ENCODE results near the gene UNC80. TPM values are rescaled to one million over a fixed set of nuclear protein-coding genes. Genes with fewer than 3 reads are reported as not detected.

Gene UNC80
- polyA plus RNA-seq, 3 donors, result under 0.01 TPM; not detected in 2

- no peaks in the 10 kb centered on the region for H3K27me3 ChIP-seq (ENCODE audit: control insufficient read depth in 2 of 2, insufficient read depth in 2 of 2, low read length in 2 of 2)
- H3K9ac ChIP-seq (ENCODE audit: insufficient read depth, low read length, poor library complexity, severe bottlenecking), result no peak overlapping the region
- no peak overlapping the region for H2AFZ ChIP-seq (ENCODE audit: insufficient read depth, low read depth, low read length, poor library complexity, severe bottlenecking)
- no peak for DNase-seq
- no peaks in the 10 kb centered on the region for H3K9me3 ChIP-seq (replicated peaks in 1 of 2; ENCODE audit: control insufficient read depth in 1 of 2, insufficient read depth in 1 of 2, low read length in 2 of 2)
- Mint-ChIP-seq H3K9me3 (no peaks in the 10 kb centered on the region), H3K4me1 (peaks cover 16% of the 10 kb centered on the region), H3K36me3 (no peaks in the 10 kb centered on the region), H3K4me3 (no peak overlapping the region), H3K27me3 (ENCODE audit: low read depth in 3 of 3) (no peaks in the 10 kb centered on the region), H3K27ac (no peak overlapping the region)
- no peaks in the 10 kb centered on the region for H4K20me1 ChIP-seq (ENCODE audit: insufficient read depth, low read length)
- H3K36me3 ChIP-seq (replicated peaks in 1 of 2; ENCODE audit: control insufficient read depth in 1 of 2, insufficient read depth in 2 of 2, low read length in 2 of 2), result no peaks in the 10 kb centered on the region
- intact Hi-C loops (cut with micrococcal nuclease), result no loop called here
- WGBS (ENCODE audit: insufficient coverage), result no CpG with 5 or more reads among the region's 2 CpGs
- no peaks in the 10 kb centered on the region for H3K79me2 ChIP-seq (ENCODE audit: insufficient read depth, low read length)
- peaks cover 14 to 17% of the 10 kb centered on the region in 2 donors for H3K4me1 ChIP-seq (ENCODE audit: control insufficient read depth in 1 of 2, insufficient read depth in 2 of 2, low read length in 2 of 2)
- H3K27ac ChIP-seq (ENCODE audit: low read depth in 1 of 2, low read length in 2 of 2), result no peak overlapping the region
- no peak for TF ChIP-seq CTCF (IDR thresholded peaks at IDR 0.05)
- no peak overlapping the region for H3K4me3 ChIP-seq (replicated peaks in 1 of 3; ENCODE audit: low read depth in 2 of 3, low read length in 3 of 3)
- H3K4me2 ChIP-seq (replicated peaks; ENCODE audit: extremely low read depth, low read length, poor library complexity, severe bottlenecking), result no peak overlapping the region
Observed at GRCh38 chr2:209990838-209991237, 219.2 kb downstream of the UNC80 start.

- Mint-ChIP-seq H3K27ac (no peak overlapping the region), H3K4me1 (no peaks in the 10 kb centered on the region), H3K4me3 (no peak overlapping the region), H3K9me3 (no peaks in the 10 kb centered on the region), H3K36me3 (no peaks in the 10 kb centered on the region), H3K27me3 (ENCODE audit: low read depth in 3 of 3) (no peaks in the 10 kb centered on the region)
- H3K9me3 ChIP-seq (replicated peaks in 1 of 2; ENCODE audit: control insufficient read depth in 1 of 2, insufficient read depth in 1 of 2, low read length in 2 of 2), result no peaks in the 10 kb centered on the region
- 95% methylated on average over 9 of the region's 9 CpGs for WGBS (ENCODE audit: insufficient coverage)
- no peak overlapping the region for H3K27ac ChIP-seq (ENCODE audit: low read depth in 1 of 2, low read length in 2 of 2)
- H3K4me2 ChIP-seq (replicated peaks; ENCODE audit: extremely low read depth, low read length, poor library complexity, severe bottlenecking), result no peak overlapping the region
- H2AFZ ChIP-seq (ENCODE audit: insufficient read depth, low read depth, low read length, poor library complexity, severe bottlenecking), result no peak overlapping the region
- H3K36me3 ChIP-seq (replicated peaks in 1 of 2; ENCODE audit: control insufficient read depth in 1 of 2, insufficient read depth in 2 of 2, low read length in 2 of 2), result no peaks in the 10 kb centered on the region
- intact Hi-C loops (cut with micrococcal nuclease), result no loop called here
- no peaks in the 10 kb centered on the region for H3K79me2 ChIP-seq (ENCODE audit: insufficient read depth, low read length)
- no peaks in the 10 kb centered on the region for H3K27me3 ChIP-seq (ENCODE audit: control insufficient read depth in 2 of 2, insufficient read depth in 2 of 2, low read length in 2 of 2)
- no peaks in the 10 kb centered on the region for H3K4me1 ChIP-seq (ENCODE audit: control insufficient read depth in 1 of 2, insufficient read depth in 2 of 2, low read length in 2 of 2)
- DNase-seq, result no peak
- no peak overlapping the region for H3K9ac ChIP-seq (ENCODE audit: insufficient read depth, low read length, poor library complexity, severe bottlenecking)
- no peaks in the 10 kb centered on the region for H4K20me1 ChIP-seq (ENCODE audit: insufficient read depth, low read length)
- H3K4me3 ChIP-seq (replicated peaks in 1 of 3; ENCODE audit: low read depth in 2 of 3, low read length in 3 of 3), result no peak overlapping the region
- no peak for TF ChIP-seq CTCF (IDR thresholded peaks at IDR 0.05)
Observed at GRCh38 chr2:209993968-209994367, 222.3 kb downstream of the UNC80 start.
